Kidney (tissue), 14 donors: ENCODE results near the gene RILP. TPM values are rescaled to one million over a fixed set of nuclear protein-coding genes. Genes with fewer than 3 reads are reported as not detected.

ENCODE experiments used
- DNase-seq, 5 donors: peaks; one replicate each; pipeline ENCODE4 v3.0.0-alpha.2; 2013 to 2020
- FAIRE-seq: peaks from 2 replicates; lab custom pipeline; 2012; peaks lifted over from hg19 to GRCh38; lab: Jason Lieb, UNC
- H3K27ac ChIP-seq, 2 donors: one replicate each; pipeline ENCODE4 v1.7.0; 2013; ENCODE audit warnings: low read depth in 2 of 2, low read length in 2 of 2, inconsistent platforms in 1 of 2
- H3K27me3 ChIP-seq: one replicate; pipeline ENCODE4 v1.7.1; 2013; ENCODE audit warnings: low read length, inconsistent platforms; ENCODE audit not compliant: control insufficient read depth, insufficient read depth
- H3K36me3 ChIP-seq, 3 donors: one replicate each; pipeline versions ENCODE4 v1.7.0 to v1.7.1; 2013; ENCODE audit warnings: low read length in 3 of 3, control low read depth in 1 of 3, inconsistent platforms in 1 of 3; ENCODE audit not compliant: insufficient read depth in 3 of 3, control insufficient read depth in 2 of 3
- H3K4me1 ChIP-seq, 3 donors: one replicate each; pipeline versions ENCODE4 v1.7.0 to v1.7.1; 2013; ENCODE audit warnings: low read length in 3 of 3, inconsistent platforms in 1 of 3, low read depth in 1 of 3; ENCODE audit not compliant: control insufficient read depth in 2 of 3, insufficient read depth in 2 of 3
- H3K4me3 ChIP-seq, 3 donors: one replicate each; pipeline versions ENCODE4 v1.7.0 to v1.8.1; 2013; ENCODE audit warnings: low read length in 3 of 3, control low read depth in 1 of 3, inconsistent platforms in 1 of 3
- H3K9ac ChIP-seq, 3 donors: one replicate each; pipeline versions ENCODE4 v1.7.0 to v1.7.1; 2013; ENCODE audit warnings: low read length in 3 of 3, control low read depth in 1 of 3, inconsistent platforms in 1 of 3
- H3K9me3 ChIP-seq, 3 donors: one replicate each; pipeline versions ENCODE4 v1.7.0 to v1.7.1; 2013; ENCODE audit warnings: low read length in 3 of 3, control low read depth in 1 of 3, inconsistent platforms in 1 of 3; ENCODE audit not compliant: control insufficient read depth in 2 of 3, insufficient read depth in 1 of 3
- intact Hi-C: fragments of 100-400 bp; cut with DNase I; formaldehyde crosslinking; loops from one replicate; pipeline ENCODE4 v1.11.1; 2022
- polyA plus RNA-seq: library from polyadenylated mRNA; stranded (reverse); fragments of 350-450 nt; fragmentation: Illumina TruSeq; extraction: RNeasy Lipid Tissue Mini Kit (QIAGEN cat#74804); gene quantifications from one replicate; pipeline ENCODE4 v1.2.3, GENCODE V29; 2014; ENCODE audit warnings: low read depth, low replicate concordance; ENCODE audit not compliant: insufficient read depth
- total RNA-seq: library from RNA; stranded (reverse); fragmentation: NEBNext Ultra II Directional; extraction: Animal tissue kit (Norgen Biotek cat#: 25700); gene quantifications from one replicate; pipeline ENCODE4 v1.2.1, GENCODE V29; 2021
- TF ChIP-seq, protein P1 (sequence below): IDR thresholded peaks from 3 replicates; pipeline ENCODE4 v1.5.1; 2012; ENCODE audit warnings: mild to moderate bottlenecking, moderate library complexity, borderline replicate concordance; ENCODE audit not compliant: insufficient read depth; ENCODE audit errors: extremely low read depth
- donor health status: control.
- donor health status: control.
- donor health status: control.
- donor health status: control.
- donor health status: control.
- donor health status: DM: yes; HTN: yes; CAD: no.
- donor health status: Normal renal cell carcinoma (clear cell type).

The RILP gene
- total and polyA plus RNA-seq, 2 donors from 2014 or later, result 17.1 to 26.6 TPM

DNA sequence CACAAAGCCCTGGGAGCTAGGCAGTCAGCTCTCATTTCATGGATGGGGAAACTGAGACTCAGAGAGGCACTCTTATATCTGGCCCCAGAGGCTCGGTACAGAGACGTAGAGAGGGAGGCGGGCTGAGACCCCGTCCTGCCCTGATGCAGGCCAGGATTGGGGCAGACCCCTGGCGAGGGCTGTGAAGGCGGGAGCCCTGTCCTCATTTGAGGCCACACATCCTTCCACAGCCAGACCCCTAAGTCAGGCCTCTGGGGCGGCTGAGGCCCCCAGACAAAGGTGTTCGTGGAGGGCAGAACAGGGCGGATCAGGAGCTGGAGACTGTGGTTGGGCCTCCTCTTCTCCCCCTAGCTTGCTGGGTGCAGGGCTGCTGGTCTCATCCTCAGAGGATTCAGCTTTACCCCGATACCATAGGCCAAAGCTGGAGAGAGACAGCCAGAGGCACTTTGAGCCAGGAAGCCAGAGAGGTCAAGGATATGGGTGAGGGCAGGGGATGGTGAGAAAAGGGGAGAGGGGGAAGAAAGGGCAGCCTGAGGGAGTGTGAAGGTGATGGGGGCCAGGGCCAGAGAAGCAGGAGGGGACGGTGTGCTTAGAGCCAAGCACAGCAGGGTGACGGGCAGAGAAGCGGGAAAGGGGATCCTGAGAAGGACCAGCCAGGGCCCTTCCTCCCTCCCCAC, 3.3 kb downstream of the RILP start:
- peaks cover 0 to 47% (median 28%) of the 10 kb centered on the region in 3 donors for H3K4me1 ChIP-seq
- peak overlapping the region; percentile 66 to 74 for H3K27ac ChIP-seq
- H3K4me3 ChIP-seq, result peak overlapping the region in 1 of 3 donors; percentile 59
- intact Hi-C loops, result no loop called here
- H3K27me3 ChIP-seq, result no peaks in the 10 kb centered on the region
- H3K9ac ChIP-seq, result peak overlapping the region in 2 of 3 donors; percentile 31 to 34
- no peaks in the 10 kb centered on the region for H3K9me3 ChIP-seq
- TF ChIP-seq, protein P1, sequence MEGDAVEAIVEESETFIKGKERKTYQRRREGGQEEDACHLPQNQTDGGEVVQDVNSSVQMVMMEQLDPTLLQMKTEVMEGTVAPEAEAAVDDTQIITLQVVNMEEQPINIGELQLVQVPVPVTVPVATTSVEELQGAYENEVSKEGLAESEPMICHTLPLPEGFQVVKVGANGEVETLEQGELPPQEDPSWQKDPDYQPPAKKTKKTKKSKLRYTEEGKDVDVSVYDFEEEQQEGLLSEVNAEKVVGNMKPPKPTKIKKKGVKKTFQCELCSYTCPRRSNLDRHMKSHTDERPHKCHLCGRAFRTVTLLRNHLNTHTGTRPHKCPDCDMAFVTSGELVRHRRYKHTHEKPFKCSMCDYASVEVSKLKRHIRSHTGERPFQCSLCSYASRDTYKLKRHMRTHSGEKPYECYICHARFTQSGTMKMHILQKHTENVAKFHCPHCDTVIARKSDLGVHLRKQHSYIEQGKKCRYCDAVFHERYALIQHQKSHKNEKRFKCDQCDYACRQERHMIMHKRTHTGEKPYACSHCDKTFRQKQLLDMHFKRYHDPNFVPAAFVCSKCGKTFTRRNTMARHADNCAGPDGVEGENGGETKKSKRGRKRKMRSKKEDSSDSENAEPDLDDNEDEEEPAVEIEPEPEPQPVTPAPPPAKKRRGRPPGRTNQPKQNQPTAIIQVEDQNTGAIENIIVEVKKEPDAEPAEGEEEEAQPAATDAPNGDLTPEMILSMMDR, result no peak
- no peak for DNase-seq
- peaks cover 1 to 13% (median 12%) of the 10 kb centered on the region in 3 donors for H3K36me3 ChIP-seq
- FAIRE-seq, result no peak

- H3K9ac ChIP-seq, result peak within 1 kb of the TSS in 2 of 3 donors; percentile 31 to 55
- H3K36me3 ChIP-seq, result peaks cover 0 to 5% (median 4%) of the 10 kb centered on the region in 3 donors
- peak within 1 kb of the TSS; percentile 66 to 74 for H3K27ac ChIP-seq
- no peaks in the 10 kb centered on the region for H3K9me3 ChIP-seq
- H3K4me1 ChIP-seq, result peaks cover 0 to 39% (median 20%) of the 10 kb centered on the region in 3 donors
- FAIRE-seq, result no peak
- H3K27me3 ChIP-seq, result no peaks in the 10 kb centered on the region
- intact Hi-C loops, result no loop called here
- peak in 2 of 5 donors; percentile 59 to 61 for DNase-seq
- TF ChIP-seq, protein P1, result no peak
- H3K4me3 ChIP-seq, result peak within 1 kb of the TSS; percentile 4 to 59 (median 47)
Observed at GRCh38 chr17:1645207-1646171, 4.2 kb downstream of the RILP start, which contains the start of gene SCARF1. Gene SCARF1 (minus strand): TSS chr17:1645732. CDS start chr17:1645697, 35 bp downstream.

DNA sequence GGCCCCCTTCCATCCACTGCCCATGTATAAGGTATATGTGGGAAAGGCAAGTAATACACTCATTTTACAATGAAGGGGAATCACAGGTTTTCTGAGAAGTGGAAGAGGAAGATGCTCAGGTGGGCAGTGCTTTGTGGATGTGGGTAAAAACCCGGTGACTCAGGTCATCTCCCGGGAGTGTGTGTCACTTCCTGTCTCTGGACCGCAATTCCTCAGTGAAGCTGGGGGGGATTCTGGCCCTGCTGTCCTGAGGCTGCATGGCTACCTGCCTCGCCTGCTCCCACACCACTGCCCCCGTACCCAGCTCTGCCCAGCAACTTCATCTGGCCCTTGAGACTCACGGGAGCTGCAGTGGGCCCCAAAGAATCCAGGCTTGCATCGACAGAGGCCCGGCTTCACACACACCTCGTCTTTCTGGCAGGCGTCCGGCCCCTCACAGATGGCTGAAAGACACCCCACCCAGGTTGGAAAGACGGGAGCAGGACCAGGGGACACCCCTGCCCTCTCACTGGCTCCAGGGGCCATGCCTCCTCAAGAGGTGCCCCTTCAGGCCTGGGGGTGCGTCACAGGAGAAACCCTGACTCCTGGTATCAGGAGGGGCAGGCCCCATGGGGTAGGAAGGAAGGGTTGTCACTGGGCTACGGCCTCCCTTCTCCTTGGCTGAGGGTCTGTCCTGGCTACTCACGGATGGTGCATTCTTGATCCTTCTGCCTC, 5.0 kb downstream of the RILP start:
- no peak for DNase-seq
- Histone ChIP-seq H3K9me3 (no peaks in the 10 kb centered on the region), H3K4me1 (peaks cover 0 to 35% (median 15%) of the 10 kb centered on the region in 3 donors), H3K27me3 (no peaks in the 10 kb centered on the region), H3K27ac (peak overlapping the region; percentile 63 to 66), H3K9ac (peak overlapping the region in 1 of 3 donors; percentile 55), H3K4me3 (peak overlapping the region in 2 of 3 donors; percentile 47 to 59), H3K36me3 (peaks cover 0 to 5% (median 4%) of the 10 kb centered on the region in 3 donors)
- no peak for FAIRE-seq
- intact Hi-C loops, result no loop called here
- TF ChIP-seq, protein P1, result no peak
